ENCODE results near the gene KLHL26. TPM values are rescaled to one million over a fixed set of nuclear protein-coding genes. Genes with fewer than 3 reads are reported as not detected.

KLHL26 gene
- total RNA-seq, 3 donors from 2014 or later, result 7.6 to 16.6 (median 8.9) TPM

DNA sequence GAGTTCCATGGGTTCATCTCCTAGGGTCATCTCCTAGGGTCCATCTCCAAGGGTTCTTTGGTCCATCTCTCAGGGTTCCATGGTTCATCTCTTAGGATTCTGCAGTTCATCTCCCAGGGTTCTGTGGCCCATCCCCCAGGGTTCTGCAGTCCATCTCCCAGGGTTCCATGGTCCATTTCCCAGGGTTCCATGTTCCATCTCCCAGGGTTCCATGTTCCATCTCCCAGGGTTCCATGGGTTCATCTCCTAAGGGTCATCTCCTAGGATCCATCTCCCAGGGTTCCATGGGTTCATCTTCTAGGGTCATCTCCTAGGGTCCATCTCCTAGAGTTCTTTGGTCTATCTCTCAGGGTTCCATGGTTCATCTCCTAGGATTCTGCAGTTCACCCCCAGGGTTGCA, 19.3 kb upstream of the KLHL26 start:
- intact Hi-C loops (cut with DNase I, micrococcal nuclease), result no loop called here
- Histone ChIP-seq H3K36me3 (ENCODE audit: low read depth) (no peaks in the 10 kb centered on the region), H3K4me1 (ENCODE audit: low read depth) (peaks cover 5% of the 10 kb centered on the region), H3K4me3 (no peak overlapping the region), H3K9me3 (no peaks in the 10 kb centered on the region)
- DNase-seq (no peak), ATAC-seq (no peak)
- TF ChIP-seq, protein P1, sequence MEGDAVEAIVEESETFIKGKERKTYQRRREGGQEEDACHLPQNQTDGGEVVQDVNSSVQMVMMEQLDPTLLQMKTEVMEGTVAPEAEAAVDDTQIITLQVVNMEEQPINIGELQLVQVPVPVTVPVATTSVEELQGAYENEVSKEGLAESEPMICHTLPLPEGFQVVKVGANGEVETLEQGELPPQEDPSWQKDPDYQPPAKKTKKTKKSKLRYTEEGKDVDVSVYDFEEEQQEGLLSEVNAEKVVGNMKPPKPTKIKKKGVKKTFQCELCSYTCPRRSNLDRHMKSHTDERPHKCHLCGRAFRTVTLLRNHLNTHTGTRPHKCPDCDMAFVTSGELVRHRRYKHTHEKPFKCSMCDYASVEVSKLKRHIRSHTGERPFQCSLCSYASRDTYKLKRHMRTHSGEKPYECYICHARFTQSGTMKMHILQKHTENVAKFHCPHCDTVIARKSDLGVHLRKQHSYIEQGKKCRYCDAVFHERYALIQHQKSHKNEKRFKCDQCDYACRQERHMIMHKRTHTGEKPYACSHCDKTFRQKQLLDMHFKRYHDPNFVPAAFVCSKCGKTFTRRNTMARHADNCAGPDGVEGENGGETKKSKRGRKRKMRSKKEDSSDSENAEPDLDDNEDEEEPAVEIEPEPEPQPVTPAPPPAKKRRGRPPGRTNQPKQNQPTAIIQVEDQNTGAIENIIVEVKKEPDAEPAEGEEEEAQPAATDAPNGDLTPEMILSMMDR (IDR thresholded peaks at IDR 0.05), result no peak

DNA sequence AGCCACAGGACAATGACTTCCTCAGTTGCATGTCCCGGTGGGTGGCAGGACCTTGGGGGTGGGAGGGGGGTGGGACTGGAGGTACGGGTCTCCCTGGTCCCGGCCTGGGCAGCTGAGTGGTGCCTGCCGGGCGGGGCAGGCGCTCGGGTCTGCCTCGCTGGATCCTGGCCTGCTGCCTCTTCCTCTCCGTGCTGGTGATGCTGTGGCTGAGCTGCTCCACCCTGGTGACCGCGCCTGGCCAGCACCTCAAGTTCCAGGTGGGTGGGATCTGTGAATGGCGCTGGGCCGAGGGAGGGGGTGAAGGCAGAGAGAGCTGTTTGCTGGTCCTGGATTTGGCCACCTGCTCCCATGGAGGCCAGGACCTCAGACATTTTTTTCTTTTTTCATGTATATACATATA, 18.6 kb upstream of the KLHL26 start:
- DNase-seq (no peak), ATAC-seq (no peak)
- intact Hi-C loops (cut with DNase I, micrococcal nuclease), result no loop called here
- Histone ChIP-seq H3K4me3 (no peak overlapping the region), H3K4me1 (ENCODE audit: low read depth) (no peaks in the 10 kb centered on the region), H3K36me3 (ENCODE audit: low read depth) (no peaks in the 10 kb centered on the region), H3K9me3 (no peaks in the 10 kb centered on the region)
- TF ChIP-seq, protein P1 (IDR thresholded peaks at IDR 0.05), result no peak

DNA sequence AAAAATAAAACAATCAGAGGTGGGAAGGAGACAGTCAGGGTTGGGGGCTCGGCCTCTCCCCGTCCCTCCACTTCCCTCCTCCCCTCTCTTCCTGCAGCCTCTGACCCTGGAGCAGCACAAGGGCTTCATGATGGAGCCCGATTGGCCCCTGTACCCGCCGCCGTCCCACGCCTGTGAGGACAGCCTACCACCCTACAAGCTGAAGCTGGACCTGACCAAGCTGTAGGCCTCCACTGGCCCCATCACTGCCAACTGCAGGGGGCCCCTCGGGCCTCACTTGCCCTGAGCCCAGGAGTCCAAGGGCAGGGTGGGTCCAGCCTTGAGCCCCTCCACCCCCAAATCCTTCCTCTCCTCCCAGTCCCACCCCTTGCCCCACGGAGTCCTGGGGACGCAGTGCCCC, 16.5 kb upstream of the KLHL26 start:
- DNase-seq, result no peak
- ATAC-seq, result no peak

DNA sequence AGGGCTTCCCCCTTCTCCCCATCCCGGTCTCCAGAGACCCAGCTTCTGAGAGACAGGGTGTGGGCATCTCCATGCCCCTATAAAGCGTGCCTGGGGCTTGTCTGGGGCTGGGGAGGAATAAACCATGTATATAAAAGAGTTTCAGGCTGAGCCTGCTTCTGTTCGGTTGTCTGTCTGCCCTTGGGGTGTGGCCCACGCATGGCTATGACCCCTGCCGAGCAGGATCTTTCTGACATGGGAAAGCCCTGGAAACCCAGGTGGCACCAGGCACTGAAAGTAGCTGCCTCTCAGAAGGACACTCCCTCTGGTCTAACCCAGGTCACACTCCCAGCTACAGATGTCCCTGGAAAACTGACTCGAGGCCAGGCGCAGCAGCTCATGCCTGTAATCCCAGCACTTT, 15.9 kb upstream of the KLHL26 start:
- TF ChIP-seq, protein P1 (IDR thresholded peaks at IDR 0.05), result no peak
- DNase-seq (no peak), ATAC-seq (no peak)
- Histone ChIP-seq H3K4me1 (ENCODE audit: low read depth) (no peaks in the 10 kb centered on the region), H3K9me3 (no peaks in the 10 kb centered on the region), H3K36me3 (ENCODE audit: low read depth) (no peaks in the 10 kb centered on the region), H3K4me3 (no peak overlapping the region)
- intact Hi-C loops (cut with DNase I, micrococcal nuclease), result no loop called here

More for the DNA sequence above, 16.5 kb upstream of the KLHL26 start:
- intact Hi-C loops (cut with DNase I, micrococcal nuclease), result no loop called here
- no peak overlapping the region for H3K4me3 ChIP-seq
- no peaks in the 10 kb centered on the region for H3K4me1 ChIP-seq (ENCODE audit: low read depth)
- TF ChIP-seq, protein P1 (IDR thresholded peaks at IDR 0.05), result no peak
- H3K9me3 ChIP-seq, result no peaks in the 10 kb centered on the region
- no peaks in the 10 kb centered on the region for H3K36me3 ChIP-seq (ENCODE audit: low read depth)

DNA sequence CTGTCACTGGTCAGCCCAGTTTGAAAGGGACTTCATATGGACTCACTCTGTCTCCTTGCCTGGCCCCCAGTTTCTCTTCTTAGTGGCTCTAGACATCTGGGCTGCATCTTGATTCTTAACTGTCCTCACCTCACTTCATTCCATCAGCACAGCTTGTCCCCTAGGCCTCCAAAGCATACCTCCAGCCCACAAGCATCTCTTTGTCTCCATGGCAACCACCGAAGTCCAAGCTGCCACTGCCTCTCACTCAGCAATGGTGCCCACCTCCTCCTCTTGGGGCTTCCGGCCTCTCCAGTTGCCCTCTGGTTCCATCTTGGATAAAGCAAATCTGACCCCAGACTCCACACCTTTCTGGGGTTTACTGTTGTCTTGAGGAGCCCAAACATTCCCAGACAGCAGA, 9.9 kb upstream of the KLHL26 start:
- Histone ChIP-seq H3K36me3 (ENCODE audit: low read depth) (no peaks in the 10 kb centered on the region), H3K4me3 (no peak overlapping the region), H3K4me1 (ENCODE audit: low read depth) (no peaks in the 10 kb centered on the region), H3K9me3 (no peaks in the 10 kb centered on the region)
- TF ChIP-seq, protein P1 (IDR thresholded peaks at IDR 0.05), result no peak
- DNase-seq, result no peak
- ATAC-seq, result no peak
- intact Hi-C loops (cut with DNase I, micrococcal nuclease), result no loop called here

Data from mucosa of descending colon (tissue), 3 donors.